Cardiac fibroblast (primary cell): ENCODE results near the gene CRYM.
A peak's percentile ranks its signal among the peaks of the same experiment; 100 is the strongest.
"Not testable (repeated sequence)": the region's sequence is repeated elsewhere in the genome, so short reads cannot be mapped to it uniquely, and the experiment has no call there.

Source experiments
- DNase-seq, 2 donors: peaks; one replicate each; pipeline versions ENCODE4 v3.0.0 to v3.0.0-alpha.2; 2010; ENCODE audit warnings: low read depth in 2 of 2
- H3K4me3 ChIP-seq, 2 donors: replicated peaks in 1 of 2; 1 replicate in 1 of 2; 2 replicates in 1 of 2; pipeline ENCODE4 v1.5.1; 2011; ENCODE audit warnings: low read depth in 2 of 2, low read length in 2 of 2, mild to moderate bottlenecking in 2 of 2, moderate library complexity in 1 of 2
- CTCF ChIP-seq: IDR thresholded peaks from one replicate; pipeline ENCODE4 v1.5.1; 2011; ENCODE audit warnings: low read depth, mild to moderate bottlenecking, low read length, inconsistent platforms

The CRYM gene

GRCh38 chr16:21277927-21278706 is at the start of gene CRYM:
TSS of gene CRYM (minus strand) at chr16:21278290. CDS start at chr16:21278251, 39 bp downstream.
- peak; percentile 31 to 43 for DNase-seq
- TF ChIP-seq CTCF, result peak; percentile 74
- H3K4me3 ChIP-seq, result peak within 1 kb of the TSS; percentile 35 to 43

GRCh38 chr16:21327046-21327445 is 49.0 kb upstream of the CRYM start:
- no peak overlapping the region for H3K4me3 ChIP-seq
- no peak for DNase-seq
- no peak for TF ChIP-seq CTCF

- H3K4me3 ChIP-seq, result no peak overlapping the region
- no peak for TF ChIP-seq CTCF
- DNase-seq, result no peak
These were observed 48.4 kb upstream of the CRYM start for GRCh38 chr16:21326459-21326858.

GRCh38 chr16:21324267-21324666 is 46.2 kb upstream of the CRYM start:
- no peak for TF ChIP-seq CTCF
- no peak for DNase-seq
- no peak overlapping the region for H3K4me3 ChIP-seq

DNA sequence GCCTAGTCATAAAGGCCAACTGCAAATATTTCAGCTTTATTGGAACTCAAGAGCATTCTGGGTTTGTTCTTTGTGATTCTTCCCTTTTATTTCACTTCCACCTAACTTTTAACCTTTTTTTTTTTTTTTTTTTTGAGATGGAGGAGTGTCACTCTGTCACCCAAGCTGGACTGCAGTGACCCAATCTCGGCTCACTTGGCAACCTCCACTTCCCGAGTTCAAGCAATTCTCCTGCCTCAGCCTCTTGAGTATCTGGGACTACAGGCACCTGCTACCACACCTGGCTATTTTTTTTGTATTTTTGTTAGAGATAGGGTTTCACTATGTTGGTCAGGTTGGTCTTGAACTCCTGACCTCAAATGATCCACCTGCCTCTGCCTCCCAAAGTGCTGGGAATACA is 44.2 kb upstream of the CRYM start:
- not testable (repeated sequence) for H3K4me3 ChIP-seq, DNase-seq

GRCh38 chr16:21321736-21322135 is 43.6 kb upstream of the CRYM start:
- no peak overlapping the region for H3K4me3 ChIP-seq
- no peak for DNase-seq
- TF ChIP-seq CTCF, result no peak

DNA sequence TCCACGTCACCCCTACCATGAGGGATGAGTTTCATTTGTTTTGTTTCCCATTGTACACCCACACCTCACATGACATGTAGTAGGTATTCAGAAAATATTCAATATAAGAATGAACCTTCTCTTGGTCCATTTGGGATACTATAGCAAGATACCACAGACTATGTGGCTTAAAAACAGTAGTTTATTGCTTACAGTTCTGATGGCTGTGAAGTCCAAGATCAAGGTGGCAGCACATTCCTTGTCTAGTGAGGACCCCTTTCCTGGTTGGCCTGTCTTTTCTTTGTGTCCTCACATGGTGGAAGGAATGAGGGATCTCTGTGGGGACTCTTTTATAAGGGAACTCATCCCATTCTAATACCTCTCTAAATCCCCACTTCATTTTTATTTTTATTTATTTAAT is 36.2 kb upstream of the CRYM start:
- no peak for TF ChIP-seq CTCF
- DNase-seq, result no peak
- H3K4me3 ChIP-seq, result no peak overlapping the region

- H3K4me3 ChIP-seq, DNase-seq: not testable (repeated sequence)
These were observed 34.8 kb upstream of the CRYM start for GRCh38 chr16:21312863-21313372.

- not testable (repeated sequence) for H3K4me3 ChIP-seq, DNase-seq
These were observed 34.0 kb upstream of the CRYM start for GRCh38 chr16:21312046-21312445.

DNA sequence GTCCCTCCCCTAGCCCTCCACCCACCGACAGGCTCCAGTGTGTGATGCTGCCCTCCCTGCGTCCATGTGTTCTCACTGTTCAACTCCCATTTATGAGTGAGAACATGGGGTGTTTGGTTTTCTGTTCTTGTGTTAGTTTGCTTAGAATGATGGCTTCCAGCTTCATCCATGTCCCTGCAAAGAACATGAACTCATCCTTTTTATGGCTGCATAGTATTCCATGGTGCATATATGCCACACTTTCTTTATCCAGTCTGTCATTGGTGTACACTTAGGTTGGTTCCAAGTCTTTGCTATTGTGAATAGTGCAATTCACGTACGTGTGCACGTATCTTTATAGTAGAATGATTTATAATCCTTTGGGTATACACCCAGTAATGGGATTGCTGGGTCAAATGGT is 28.6 kb upstream of the CRYM start:
- not testable (repeated sequence) for DNase-seq, H3K4me3 ChIP-seq
